A673 (cell line): ENCODE data around the gene FA2H. TPM values are rescaled to one million over a fixed set of nuclear protein-coding genes. Genes with fewer than 3 reads are reported as not detected.

ENCODE experiments used
- BruUV-seq: library from RNA; stranded (reverse); fragments of 400-500 nt; replicated peaks from 2 replicates; lab custom pipeline; 2021; lab: Mats Ljungman, UMichigan
- CTCF ChIA-PET: fragments of 300-600 bp; sonication (Branson Sonifier 250); formaldehyde crosslinking; loops from one replicate; lab custom pipeline; 2022; ENCODE audit warnings: antibody characterized with exemption; lab: Charles Lee
- POLR2A ChIA-PET: fragments of 300-600 bp; sonication (Branson Sonifier 250); formaldehyde crosslinking; loops from one replicate; lab custom pipeline; 2022; ENCODE audit warnings: antibody characterized with exemption; ENCODE audit not compliant: low non-redundant PET; lab: Charles Lee
- DNase-seq: peaks from one replicate; pipeline ENCODE4 v3.0.0-alpha.2; 2015; ENCODE audit warnings: low spot score
- H3K27ac ChIP-seq: fragments of 200-600 bp; sonication (generic); 2 replicates; pipeline ENCODE4 v1.5.1; 2016; ENCODE audit warnings: mixed run types, low read depth, mild to moderate bottlenecking, mixed read lengths, antibody characterized with exemption, low read length; ENCODE audit not compliant: poor library complexity, severe bottlenecking
- H3K27me3 ChIP-seq: fragments of 200-600 bp; sonication (generic); replicated peaks from 2 replicates; pipeline ENCODE4 v1.6.1; 2017; ENCODE audit warnings: mixed run types, low read depth, mild to moderate bottlenecking, mixed read lengths, antibody characterized with exemption, low read length; ENCODE audit not compliant: insufficient read depth, poor library complexity
- H3K36me3 ChIP-seq: fragments of 200-600 bp; sonication (generic); 2 replicates; pipeline ENCODE4 v1.6.1; 2016; ENCODE audit warnings: mixed run types, mild to moderate bottlenecking, mixed read lengths, antibody characterized with exemption, low read length; ENCODE audit not compliant: insufficient read depth, poor library complexity, severe bottlenecking
- H3K4me1 ChIP-seq: fragments of 200-600 bp; sonication (generic); 2 replicates; pipeline ENCODE4 v1.6.1; 2017; ENCODE audit warnings: mixed run types, mild to moderate bottlenecking, mixed read lengths, antibody characterized with exemption, low read length; ENCODE audit not compliant: insufficient read depth, poor library complexity, severe bottlenecking
- H3K4me3 ChIP-seq: fragments of 200-600 bp; sonication (generic); 2 replicates; pipeline ENCODE4 v1.5.1; 2016; ENCODE audit warnings: low read depth, mixed run types, mild to moderate bottlenecking, mixed read lengths, low read length; ENCODE audit not compliant: poor library complexity, severe bottlenecking
- H3K9me3 ChIP-seq: fragments of 200-600 bp; sonication (generic); 2 replicates; pipeline ENCODE4 v1.6.1; 2016; ENCODE audit warnings: mixed run types, low read depth, mild to moderate bottlenecking, mixed read lengths, antibody characterized with exemption, low read length; ENCODE audit not compliant: poor library complexity, severe bottlenecking
- CTCF ChIP-seq: fragments of 300-800, 200-600 bp; sonication (generic); conservative IDR thresholded peaks from 2 replicates; pipeline ENCODE4 v1.5.1; 2017; ENCODE audit warnings: low read depth, mild to moderate bottlenecking, antibody characterized with exemption, low read length, moderate library complexity, mixed read lengths
- EZH2 ChIP-seq: fragments of 200-600 bp; sonication (generic); IDR thresholded peaks from 2 replicates; pipeline ENCODE4 v1.6.1; 2017; ENCODE audit warnings: borderline replicate concordance, low read depth, mild to moderate bottlenecking, mixed read lengths, antibody characterized with exemption, low read length; ENCODE audit not compliant: poor library complexity, severe bottlenecking
- intact Hi-C: fragments of 100-400 bp; cut with micrococcal nuclease; formaldehyde crosslinking; loops from one replicate; pipeline ENCODE4 v1.10.0; 2022; ENCODE audit not compliant: unreplicated experiment
- total RNA-seq: library from RNA; stranded (reverse); gene quantifications from 2 replicates; pipeline ENCODE4 v1.2.3, GENCODE V29; 2021

FA2H gene
- total RNA-seq, 1 experiment from 2014 or later: not detected

GRCh38 chr16:74742051-74742481, 32.6 kb downstream of the FA2H start:
- H3K4me3 ChIP-seq: no peak overlapping the region
- H3K4me1 ChIP-seq: peaks cover 5% of the 10 kb centered on the region
- no peaks in the 10 kb centered on the region for H3K9me3 ChIP-seq
- peak; percentile 45 for DNase-seq
- no peaks in the 10 kb centered on the region for H3K27me3 ChIP-seq
- intact Hi-C loops: no loop called here
- BruUV-seq: no TSS peak
- ChIA-PET CTCF (no interaction called here), POLR2A (no interaction called here)
- no peaks in the 10 kb centered on the region for H3K36me3 ChIP-seq
- no peak overlapping the region for H3K27ac ChIP-seq
- TF ChIP-seq CTCF: no peak
- no peak for TF ChIP-seq EZH2

- no peak for TF ChIP-seq CTCF
- TF ChIP-seq EZH2: no peak
- DNase-seq: no peak
- H3K4me1 ChIP-seq: peaks cover 5% of the 10 kb centered on the region
- H3K4me3 ChIP-seq: no peak overlapping the region
- H3K9me3 ChIP-seq: no peaks in the 10 kb centered on the region
- ChIA-PET CTCF (no interaction called here), POLR2A (no interaction called here)
- intact Hi-C loops: no loop called here
- H3K27ac ChIP-seq: no peak overlapping the region
- no TSS peak for BruUV-seq
- H3K36me3 ChIP-seq: no peaks in the 10 kb centered on the region
- no peaks in the 10 kb centered on the region for H3K27me3 ChIP-seq
Observed at GRCh38 chr16:74740795-74741304, 33.8 kb downstream of the FA2H start.

GRCh38 chr16:74739275-74739674, 35.3 kb downstream of the FA2H start:
- H3K4me1 ChIP-seq: peaks cover 5% of the 10 kb centered on the region
- POLR2A ChIA-PET: no interaction called here
- CTCF ChIA-PET: interaction anchor here (1.3 kb wide), 1 partner anchor 13 kb away, joined by 4 read pairs; no protein-coding TSS in a partner anchor
- H3K27me3 ChIP-seq: no peaks in the 10 kb centered on the region
- H3K36me3 ChIP-seq: no peaks in the 10 kb centered on the region
- intact Hi-C loops: no loop called here
- no TSS peak for BruUV-seq
- H3K9me3 ChIP-seq: no peaks in the 10 kb centered on the region
- TF ChIP-seq EZH2 (no peak), CTCF (no peak)
- no peak overlapping the region for H3K27ac ChIP-seq
- no peak overlapping the region for H3K4me3 ChIP-seq
- DNase-seq: no peak
